Astrocyte (in vitro differentiated cells and primary cell): ENCODE data around the gene DPH6. TPM values are rescaled to one million over a fixed set of nuclear protein-coding genes. Genes with fewer than 3 reads are reported as not detected.

Source experiments
- DNase-seq: peaks from one replicate; pipeline ENCODE4 v3.0.0-alpha.2; 2010; ENCODE audit warnings: low read depth
- FAIRE-seq: peaks from 2 replicates; lab custom pipeline; 2011; peaks lifted over from hg19 to GRCh38; lab: Jason Lieb, UNC
- H2AFZ ChIP-seq: 2 replicates; pipeline ENCODE4 v1.6.0; 2012; ENCODE audit warnings: low read depth, low read length, inconsistent platforms
- H3K27ac ChIP-seq: 2 replicates; pipeline ENCODE4 v1.5.1; 2011; ENCODE audit warnings: low read depth, low read length, inconsistent platforms
- H3K27me3 ChIP-seq: 2 replicates; pipeline ENCODE4 v1.6.0; 2011; ENCODE audit warnings: low read length, inconsistent platforms; ENCODE audit not compliant: insufficient read depth
- H3K36me3 ChIP-seq: 2 replicates; pipeline ENCODE4 v1.5.1; 2011; ENCODE audit warnings: low read length, inconsistent platforms; ENCODE audit not compliant: insufficient read depth
- H3K4me1 ChIP-seq: 2 replicates; pipeline ENCODE4 v1.5.1; 2011; ENCODE audit warnings: low read length, inconsistent platforms; ENCODE audit not compliant: insufficient read depth
- H3K4me2 ChIP-seq: 2 replicates; pipeline ENCODE4 v1.6.0; 2012; ENCODE audit warnings: low read length, inconsistent platforms
- H3K4me3 ChIP-seq: 2 replicates; pipeline ENCODE4 v1.5.1; 2011; ENCODE audit warnings: low read depth, mild to moderate bottlenecking, low read length, inconsistent platforms; ENCODE audit not compliant: insufficient read depth
- H3K79me2 ChIP-seq: 2 replicates; pipeline ENCODE4 v1.6.0; 2012; ENCODE audit warnings: mild to moderate bottlenecking, low read length, inconsistent platforms; ENCODE audit not compliant: insufficient read depth
- H3K9ac ChIP-seq: 2 replicates; pipeline ENCODE4 v1.6.0; 2012; ENCODE audit warnings: mild to moderate bottlenecking, low read length, inconsistent platforms
- H3K9me3 ChIP-seq: 2 replicates; pipeline ENCODE4 v1.5.1; 2012; ENCODE audit warnings: low read depth, mild to moderate bottlenecking, low read length, inconsistent platforms; ENCODE audit not compliant: insufficient read depth
- H4K20me1 ChIP-seq: 2 replicates; pipeline ENCODE4 v1.6.0; 2012; ENCODE audit warnings: low read length, inconsistent platforms; ENCODE audit not compliant: insufficient read depth
- H3K27ac Mint-ChIP-seq: one replicate; pipeline ENCODE4 v1.8.0; 2021; ENCODE audit warnings: mild to moderate bottlenecking, mixed read lengths; ENCODE audit not compliant: unreplicated experiment
- H3K27me3 Mint-ChIP-seq: one replicate; pipeline ENCODE4 v1.8.0; 2021; ENCODE audit warnings: low read depth, mixed read lengths; ENCODE audit not compliant: unreplicated experiment
- H3K36me3 Mint-ChIP-seq: one replicate; pipeline ENCODE4 v1.8.0; 2021; ENCODE audit warnings: low read depth, mixed read lengths; ENCODE audit not compliant: unreplicated experiment
- H3K4me1 Mint-ChIP-seq: one replicate; pipeline ENCODE4 v1.8.0; 2021; ENCODE audit warnings: low read depth, mixed read lengths; ENCODE audit not compliant: unreplicated experiment
- H3K4me3 Mint-ChIP-seq: one replicate; pipeline ENCODE4 v1.8.0; 2021; ENCODE audit warnings: mild to moderate bottlenecking, moderate library complexity, mixed read lengths; ENCODE audit not compliant: unreplicated experiment
- H3K9me3 Mint-ChIP-seq: one replicate; pipeline ENCODE4 v1.8.0; 2021; ENCODE audit warnings: mild to moderate bottlenecking, mixed read lengths; ENCODE audit not compliant: unreplicated experiment
- CTCF ChIP-seq: IDR thresholded peaks from 2 replicates; pipeline ENCODE4 v1.5.1; 2011; ENCODE audit warnings: low read depth, mild to moderate bottlenecking, inconsistent platforms, low read length, moderate library complexity; ENCODE audit not compliant: insufficient read depth
- EZH2 ChIP-seq: IDR thresholded peaks from 2 replicates; pipeline ENCODE4 v1.6.1; 2012; ENCODE audit warnings: mild to moderate bottlenecking, low read length, inconsistent platforms; ENCODE audit not compliant: insufficient read depth
- total RNA-seq: library from RNA; stranded (reverse); gene quantifications from 2 replicates; pipeline ENCODE4 v1.2.1, GENCODE V29; 2021

The DPH6 gene
- total RNA-seq, 1 donor from 2014 or later = 7.6 TPM

- Mint-ChIP-seq H3K36me3 (peaks cover 10% of the 10 kb centered on the region), H3K4me3 (no peak overlapping the region), H3K4me1 (no peaks in the 10 kb centered on the region), H3K27me3 (no peaks in the 10 kb centered on the region), H3K9me3 (peaks cover 14% of the 10 kb centered on the region), H3K27ac (no peak overlapping the region)
- H3K36me3 ChIP-seq = no peaks in the 10 kb centered on the region
- no peak overlapping the region for H3K27ac ChIP-seq
- FAIRE-seq (no peak), DNase-seq (no peak)
- no peaks in the 10 kb centered on the region for H3K4me1 ChIP-seq
- no peak overlapping the region for H3K9ac ChIP-seq
- H3K9me3 ChIP-seq = peaks cover 5% of the 10 kb centered on the region
- no peaks in the 10 kb centered on the region for H3K27me3 ChIP-seq
- TF ChIP-seq CTCF = no peak
- no peak for TF ChIP-seq EZH2
- no peak overlapping the region for H3K4me3 ChIP-seq
- H3K79me2 ChIP-seq = no peaks in the 10 kb centered on the region
- H3K4me2 ChIP-seq = no peak overlapping the region
- H4K20me1 ChIP-seq = no peaks in the 10 kb centered on the region
- H2AFZ ChIP-seq = no peak overlapping the region
Measured at GRCh38 chr15:35491173-35491572, 54.8 kb downstream of the DPH6 start.

- TF ChIP-seq EZH2 (no peak), CTCF (no peak)
- no peaks in the 10 kb centered on the region for H3K4me1 Mint-ChIP-seq
- H3K4me3 Mint-ChIP-seq = no peak overlapping the region
- Histone ChIP-seq H2AFZ (no peak overlapping the region), H3K9ac (no peak overlapping the region), H4K20me1 (no peaks in the 10 kb centered on the region), H3K4me3 (no peak overlapping the region), H3K79me2 (no peaks in the 10 kb centered on the region), H3K27ac (no peak overlapping the region), H3K9me3 (peaks cover 5% of the 10 kb centered on the region), H3K27me3 (no peaks in the 10 kb centered on the region), H3K4me1 (no peaks in the 10 kb centered on the region), H3K36me3 (no peaks in the 10 kb centered on the region), H3K4me2 (no peak overlapping the region)
- no peak overlapping the region for H3K27ac Mint-ChIP-seq
- FAIRE-seq = no peak
- DNase-seq = no peak
- no peaks in the 10 kb centered on the region for H3K27me3 Mint-ChIP-seq
- peaks cover 12% of the 10 kb centered on the region for H3K36me3 Mint-ChIP-seq
- peaks cover 21% of the 10 kb centered on the region for H3K9me3 Mint-ChIP-seq
Measured at GRCh38 chr15:35490511-35490910, 55.5 kb downstream of the DPH6 start.

- no peaks in the 10 kb centered on the region for H3K4me1 Mint-ChIP-seq
- TF ChIP-seq EZH2 = no peak
- TF ChIP-seq CTCF = no peak
- DNase-seq (no peak), FAIRE-seq (no peak)
- Histone ChIP-seq H3K4me1 (peaks cover under 1% of the 10 kb centered on the region), H3K27me3 (no peaks in the 10 kb centered on the region), H2AFZ (no peak overlapping the region), H3K9me3 (peaks cover 5% of the 10 kb centered on the region), H3K4me3 (no peak overlapping the region), H3K9ac (no peak overlapping the region), H3K27ac (no peak overlapping the region), H3K79me2 (no peaks in the 10 kb centered on the region), H4K20me1 (no peaks in the 10 kb centered on the region), H3K36me3 (no peaks in the 10 kb centered on the region), H3K4me2 (no peak overlapping the region)
- H3K27ac Mint-ChIP-seq = no peak overlapping the region
- no peak overlapping the region for H3K4me3 Mint-ChIP-seq
- H3K36me3 Mint-ChIP-seq = peaks cover 15% of the 10 kb centered on the region
- peaks cover 21% of the 10 kb centered on the region for H3K9me3 Mint-ChIP-seq
- H3K27me3 Mint-ChIP-seq = no peaks in the 10 kb centered on the region
Measured at GRCh38 chr15:35487417-35487816, 58.5 kb downstream of the DPH6 start.
